Measurements from ENCODE around the gene KCNJ18.
"Not testable (repeated sequence)": the region's sequence is repeated elsewhere in the genome, so short reads cannot be mapped to it uniquely, and the experiment has no call there.

KCNJ18 gene

DNA sequence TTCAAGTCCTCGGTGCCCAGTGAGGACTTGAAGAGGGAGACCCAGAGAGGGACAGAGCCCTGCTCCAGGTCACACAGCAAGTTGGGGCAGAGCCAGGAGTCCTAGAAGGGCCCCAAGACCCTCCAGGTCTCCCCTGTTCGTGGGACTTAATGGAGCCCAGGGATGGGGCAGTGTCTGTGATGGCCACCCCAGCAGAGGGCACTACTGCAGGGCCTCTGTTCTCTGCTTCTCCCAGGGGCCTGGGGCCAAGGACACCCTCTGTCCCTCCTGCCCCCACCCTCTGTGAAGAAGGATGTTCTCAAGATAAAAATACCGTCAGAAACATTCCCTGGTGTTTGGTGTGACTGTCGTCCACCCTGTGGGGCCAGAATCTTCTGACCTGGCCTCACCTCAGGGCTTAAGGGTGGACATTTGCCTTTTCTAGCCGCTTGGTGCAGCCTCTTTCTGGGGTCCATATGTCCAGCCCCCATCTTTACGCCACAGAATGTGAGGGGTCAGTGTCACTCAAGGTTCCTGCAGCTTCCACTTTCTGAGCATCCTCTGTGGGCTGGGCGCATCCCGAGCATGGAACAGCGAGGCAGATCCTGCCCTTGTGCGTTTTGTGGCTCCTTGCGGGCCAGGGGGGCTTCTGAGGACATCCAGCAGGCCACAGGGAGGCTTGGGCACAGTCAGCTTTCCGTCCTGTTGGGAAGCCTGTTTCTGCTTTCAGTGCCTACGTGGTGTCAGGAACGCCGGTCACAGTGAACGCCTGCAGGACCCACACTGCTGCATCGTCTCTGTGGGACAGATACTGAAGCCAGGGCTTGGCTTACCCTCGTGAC lies at the start of gene KCNJ18:
KCNJ18 (plus strand) TSS at position 641 of the 821 bp plus-strand sequence. CDS start 10,264 bp downstream, outside the sequence.
- H3K27me3 Mint-ChIP-seq (ENCODE audit: low read depth); H3K9me3 Mint-ChIP-seq; H3K4me1 Mint-ChIP-seq (ENCODE audit: low read depth); H3K4me3 Mint-ChIP-seq; H3K27ac Mint-ChIP-seq; H3K36me3 Mint-ChIP-seq (ENCODE audit: low read depth): not testable (repeated sequence)

DNA sequence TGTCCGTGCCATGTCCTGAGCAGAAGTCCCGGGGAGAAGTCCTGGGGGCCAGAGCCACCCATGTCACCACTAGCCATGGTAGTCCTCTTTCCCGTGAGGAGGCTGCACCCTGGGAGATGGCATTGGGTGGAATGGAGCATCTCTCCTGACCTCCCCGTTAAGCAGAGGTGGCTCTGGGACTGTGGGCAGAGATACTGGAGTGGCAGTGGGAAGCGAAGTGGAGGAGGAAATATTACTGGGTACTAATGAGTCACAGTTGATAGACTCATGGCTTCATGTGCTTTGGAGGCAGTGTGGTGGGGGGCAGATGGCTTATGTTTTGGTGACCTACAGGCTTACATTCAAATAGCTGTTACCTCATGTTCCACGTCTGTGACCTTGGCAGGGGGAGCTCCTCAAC lies 44.2 kb upstream of the KCNJ18 start:
- not testable (repeated sequence) for H3K9me3 Mint-ChIP-seq; H3K4me3 Mint-ChIP-seq; H3K27ac Mint-ChIP-seq; H3K27me3 Mint-ChIP-seq (ENCODE audit: low read depth); H3K4me1 Mint-ChIP-seq (ENCODE audit: low read depth); H3K36me3 Mint-ChIP-seq (ENCODE audit: low read depth)

GRCh38 chr17:21650043-21650442 lies 42.3 kb upstream of the KCNJ18 start:
- H3K36me3 Mint-ChIP-seq (ENCODE audit: low read depth); H3K27ac Mint-ChIP-seq; H3K27me3 Mint-ChIP-seq (ENCODE audit: low read depth); H3K4me1 Mint-ChIP-seq (ENCODE audit: low read depth); H3K4me3 Mint-ChIP-seq; H3K9me3 Mint-ChIP-seq: not testable (repeated sequence)

DNA sequence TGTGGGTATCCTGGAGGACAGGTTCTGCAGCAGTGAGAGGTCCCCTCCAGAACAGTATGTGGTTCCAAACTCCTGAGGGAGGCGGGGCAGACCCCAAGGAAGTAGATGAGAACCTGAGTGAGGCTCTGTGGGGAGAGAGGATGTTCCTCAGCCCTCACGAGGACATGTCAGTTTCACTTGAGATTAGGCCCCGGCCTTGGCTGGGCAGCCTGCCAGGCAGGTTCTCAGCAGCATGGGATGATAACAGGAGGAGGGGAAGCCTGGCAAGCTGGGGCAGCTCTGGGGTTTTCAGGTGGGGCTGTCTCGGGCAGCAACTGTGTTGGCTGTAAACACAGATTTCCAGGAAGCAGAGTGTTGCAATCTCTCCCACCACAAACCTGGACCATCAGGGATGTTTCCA lies 40.3 kb upstream of the KCNJ18 start:
- H3K36me3 Mint-ChIP-seq (ENCODE audit: low read depth); H3K4me1 Mint-ChIP-seq (ENCODE audit: low read depth); H3K27me3 Mint-ChIP-seq (ENCODE audit: low read depth); H3K9me3 Mint-ChIP-seq; H3K4me3 Mint-ChIP-seq; H3K27ac Mint-ChIP-seq: not testable (repeated sequence)

GRCh38 chr17:21653211-21653610 lies 39.1 kb upstream of the KCNJ18 start:
- not testable (repeated sequence) for H3K27me3 Mint-ChIP-seq (ENCODE audit: low read depth); H3K36me3 Mint-ChIP-seq (ENCODE audit: low read depth); H3K9me3 Mint-ChIP-seq; H3K27ac Mint-ChIP-seq; H3K4me1 Mint-ChIP-seq (ENCODE audit: low read depth); H3K4me3 Mint-ChIP-seq

DNA sequence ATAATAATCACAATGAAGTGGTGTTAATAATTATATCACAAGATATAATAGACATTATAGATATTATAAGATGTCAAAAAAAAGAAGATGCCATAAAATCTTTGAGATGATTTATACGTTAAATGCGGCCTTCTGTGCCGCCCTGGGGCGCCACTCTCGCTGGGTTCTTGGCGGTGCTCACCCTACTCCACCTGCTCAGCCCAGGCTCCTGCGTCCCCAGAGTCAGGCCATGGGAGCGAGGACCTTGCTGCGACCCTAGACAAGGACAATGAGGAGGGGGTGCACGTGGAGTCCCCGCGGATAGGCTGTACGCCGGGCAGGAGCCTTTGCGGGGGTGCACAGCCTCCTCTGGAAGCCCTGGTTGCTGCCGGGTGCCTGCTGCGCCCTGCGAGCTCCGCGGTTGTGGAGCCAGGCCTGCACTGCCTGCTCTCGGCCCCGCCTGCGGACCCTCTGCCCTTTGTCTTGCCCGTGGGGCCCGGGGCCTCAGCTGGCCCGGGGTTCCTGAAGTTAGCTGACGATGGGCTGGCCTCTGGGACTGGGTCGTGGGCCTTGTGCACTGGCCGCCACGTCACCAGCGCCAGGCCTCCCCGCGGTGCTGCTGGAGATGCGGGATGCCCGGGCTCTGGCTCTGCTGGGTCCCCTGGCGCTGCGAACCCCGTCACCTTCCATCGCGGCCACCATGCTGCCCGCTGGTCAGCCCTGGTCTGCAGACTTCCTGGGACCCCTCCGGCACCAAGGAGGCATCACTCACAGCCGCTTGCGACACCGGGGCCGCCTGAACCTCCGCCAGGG lies 35.6 kb upstream of the KCNJ18 start:
- not testable (repeated sequence) for H3K27ac Mint-ChIP-seq; H3K9me3 Mint-ChIP-seq; H3K36me3 Mint-ChIP-seq (ENCODE audit: low read depth); H3K4me3 Mint-ChIP-seq; H3K4me1 Mint-ChIP-seq (ENCODE audit: low read depth); H3K27me3 Mint-ChIP-seq (ENCODE audit: low read depth)

GRCh38 chr17:21659635-21660034 lies 32.7 kb upstream of the KCNJ18 start:
- not testable (repeated sequence) for H3K4me1 Mint-ChIP-seq (ENCODE audit: low read depth); H3K36me3 Mint-ChIP-seq (ENCODE audit: low read depth); H3K4me3 Mint-ChIP-seq; H3K27ac Mint-ChIP-seq; H3K27me3 Mint-ChIP-seq (ENCODE audit: low read depth); H3K9me3 Mint-ChIP-seq

DNA sequence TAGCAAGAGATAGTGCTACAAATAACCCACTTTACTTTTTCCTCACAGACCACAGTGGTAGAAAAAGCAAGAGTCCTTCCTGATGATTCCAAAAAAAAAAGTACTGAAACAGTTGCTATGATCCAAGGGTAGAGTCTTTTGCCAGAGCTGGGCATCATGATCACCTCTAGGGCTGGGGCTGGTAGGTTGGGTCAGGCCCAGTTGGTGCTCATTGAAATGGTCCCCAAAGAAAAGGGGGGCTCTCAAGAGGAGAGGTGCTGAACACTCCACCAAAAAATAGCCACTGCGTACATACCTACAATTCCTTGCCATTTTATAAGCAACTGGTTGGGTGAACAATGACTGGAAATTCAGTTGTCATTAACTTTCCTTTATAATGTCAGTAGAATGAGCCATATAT lies 30.9 kb upstream of the KCNJ18 start:
- H3K9me3 Mint-ChIP-seq; H3K36me3 Mint-ChIP-seq (ENCODE audit: low read depth); H3K4me1 Mint-ChIP-seq (ENCODE audit: low read depth); H3K4me3 Mint-ChIP-seq; H3K27ac Mint-ChIP-seq; H3K27me3 Mint-ChIP-seq (ENCODE audit: low read depth): not testable (repeated sequence)

- not testable (repeated sequence) for H3K36me3 Mint-ChIP-seq (ENCODE audit: low read depth); H3K27me3 Mint-ChIP-seq (ENCODE audit: low read depth); H3K27ac Mint-ChIP-seq; H3K4me1 Mint-ChIP-seq (ENCODE audit: low read depth); H3K4me3 Mint-ChIP-seq
- peaks cover 13% of the 10 kb centered on the region for H3K9me3 Mint-ChIP-seq
Measured at GRCh38 chr17:21663166-21663565, 29.2 kb upstream of the KCNJ18 start.

DNA sequence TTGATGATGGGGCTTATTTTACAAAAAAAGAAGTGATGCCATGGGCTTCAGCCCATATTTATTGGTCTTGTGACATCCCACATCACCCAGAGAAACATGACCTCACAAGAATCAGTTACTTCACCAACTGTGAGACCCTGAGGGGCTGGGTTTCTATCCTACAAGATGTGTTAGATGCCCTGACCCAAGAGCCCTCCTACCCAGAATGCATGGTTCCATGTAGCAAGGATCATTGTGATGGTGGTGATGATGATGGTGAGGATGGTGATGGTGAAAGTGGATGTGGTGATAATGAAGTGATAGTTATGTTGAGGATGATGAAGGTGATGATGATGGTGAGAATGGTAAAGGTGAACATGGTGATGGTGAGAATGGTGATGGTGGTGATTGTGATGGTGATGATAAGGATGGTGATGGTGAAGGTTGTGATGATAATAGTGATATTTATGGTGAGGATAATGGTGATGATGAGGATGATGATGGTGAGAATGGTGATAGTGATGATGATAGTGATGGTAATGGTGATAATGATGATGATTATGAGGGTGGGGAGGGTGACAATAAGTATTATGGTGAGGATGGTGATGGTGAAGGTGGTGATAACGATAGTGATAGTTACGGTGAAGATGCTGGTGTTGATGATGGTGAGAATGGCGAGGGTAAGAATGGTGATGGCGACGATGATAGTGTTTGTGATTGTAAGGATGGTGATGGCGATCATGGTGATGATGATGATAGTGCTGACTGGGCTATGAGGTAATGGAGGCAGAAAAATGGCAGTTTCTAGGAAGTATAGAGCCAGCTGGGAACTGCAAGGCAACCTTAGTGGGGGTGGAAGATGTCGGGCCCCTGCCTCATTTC lies 28.5 kb upstream of the KCNJ18 start:
- H3K9me3 Mint-ChIP-seq: peaks cover 13% of the 10 kb centered on the region
- not testable (repeated sequence) for H3K36me3 Mint-ChIP-seq (ENCODE audit: low read depth); H3K27ac Mint-ChIP-seq; H3K27me3 Mint-ChIP-seq (ENCODE audit: low read depth); H3K4me3 Mint-ChIP-seq; H3K4me1 Mint-ChIP-seq (ENCODE audit: low read depth)

- H3K9me3 Mint-ChIP-seq: peaks cover 13% of the 10 kb centered on the region
- H3K27ac Mint-ChIP-seq; H3K27me3 Mint-ChIP-seq (ENCODE audit: low read depth); H3K4me3 Mint-ChIP-seq; H3K4me1 Mint-ChIP-seq (ENCODE audit: low read depth); H3K36me3 Mint-ChIP-seq (ENCODE audit: low read depth): not testable (repeated sequence)
Measured at GRCh38 chr17:21665171-21665570, 27.2 kb upstream of the KCNJ18 start.

DNA sequence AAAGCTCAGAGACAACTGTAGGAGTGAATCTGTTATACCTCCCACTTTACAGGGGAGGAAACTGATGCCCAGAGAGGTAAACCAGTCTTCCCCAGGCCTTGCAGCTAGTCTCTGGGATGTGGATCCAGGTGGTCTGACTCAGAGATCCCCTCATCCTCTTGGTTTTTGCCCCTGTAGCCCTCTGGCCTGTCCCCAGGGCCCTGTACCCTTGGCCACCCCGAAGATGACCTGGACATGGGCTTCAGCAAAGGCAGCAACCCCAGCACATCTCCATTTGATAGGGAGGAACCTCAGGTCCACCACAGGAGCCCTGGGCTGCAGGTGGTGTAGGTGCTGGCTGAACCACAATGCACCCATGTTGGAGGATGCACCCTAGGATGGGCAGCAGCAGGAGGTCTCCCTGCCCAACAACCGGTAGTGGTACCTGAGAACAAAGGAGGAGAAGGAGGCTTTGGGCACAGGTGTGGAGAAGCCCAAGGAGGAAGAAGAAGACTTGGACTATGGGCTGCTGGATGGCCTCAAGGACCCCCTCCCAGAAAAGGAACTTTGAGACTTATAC lies 26.3 kb upstream of the KCNJ18 start:
- H3K27ac Mint-ChIP-seq; H3K27me3 Mint-ChIP-seq (ENCODE audit: low read depth): not testable (repeated sequence)
- H3K9me3 Mint-ChIP-seq: peaks cover 13% of the 10 kb centered on the region

GRCh38 chr17:21666711-21667412 lies 25.5 kb upstream of the KCNJ18 start:
- H3K27me3 Mint-ChIP-seq (ENCODE audit: low read depth); H3K36me3 Mint-ChIP-seq (ENCODE audit: low read depth); H3K4me1 Mint-ChIP-seq (ENCODE audit: low read depth); H3K4me3 Mint-ChIP-seq; H3K27ac Mint-ChIP-seq: not testable (repeated sequence)
- peaks cover 13% of the 10 kb centered on the region for H3K9me3 Mint-ChIP-seq

More for the DNA sequence above, 26.3 kb upstream of the KCNJ18 start:
- not testable (repeated sequence) for H3K4me3 Mint-ChIP-seq; H3K36me3 Mint-ChIP-seq (ENCODE audit: low read depth); H3K4me1 Mint-ChIP-seq (ENCODE audit: low read depth)

DNA sequence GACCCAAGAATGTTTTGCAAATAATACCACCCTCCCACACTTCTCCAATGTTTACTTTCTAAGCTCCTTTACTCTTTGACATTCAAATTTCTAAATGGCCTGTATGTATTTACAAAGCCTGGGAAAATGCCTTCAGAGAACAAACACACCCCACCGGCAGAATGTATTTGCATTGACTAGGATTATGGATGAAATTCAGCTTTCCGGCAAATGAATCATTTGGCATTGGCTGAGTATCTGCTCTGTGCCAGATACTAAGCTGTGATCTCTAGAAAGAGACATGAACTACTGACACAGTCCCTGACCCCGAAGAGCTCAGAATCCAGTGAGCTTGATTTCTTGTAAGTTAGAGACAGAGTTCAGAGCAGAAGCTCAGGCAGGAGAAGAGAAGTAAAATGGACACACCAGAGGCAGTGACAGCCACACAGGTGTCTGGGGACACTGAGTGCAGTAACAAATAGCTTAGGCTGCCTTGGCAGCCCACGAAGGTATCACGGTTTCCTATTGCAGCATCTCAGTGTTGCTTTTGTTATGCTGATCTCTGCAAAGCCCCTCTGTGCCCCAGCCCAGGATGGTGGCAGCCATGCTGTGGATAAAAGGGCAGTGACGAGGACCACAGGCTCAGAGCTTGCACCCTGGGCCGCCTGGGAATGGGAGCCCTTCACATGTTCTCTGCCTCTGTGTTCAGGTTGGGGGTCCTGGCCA lies 24.8 kb upstream of the KCNJ18 start:
- not testable (repeated sequence) for H3K27ac Mint-ChIP-seq; H3K4me3 Mint-ChIP-seq; H3K27me3 Mint-ChIP-seq (ENCODE audit: low read depth); H3K4me1 Mint-ChIP-seq (ENCODE audit: low read depth); H3K36me3 Mint-ChIP-seq (ENCODE audit: low read depth)
- H3K9me3 Mint-ChIP-seq: peaks cover 13% of the 10 kb centered on the region

Data from T-helper 1 cell treated with Interleukin-12 subunit alpha and Interleukin-12 subunit beta and Interleukin-4 antibody, amounts not matched to agents 30 μg/mL and 1 μg/mL, for 36 hours (primary cell).